ENCODE results near the gene MRPL57. TPM values are rescaled to one million over a fixed set of nuclear protein-coding genes. Genes with fewer than 3 reads are reported as not detected.

Gene MRPL57
- total RNA-seq, 1 experiment from 2014 or later: 26.3 TPM

GRCh38 chr13:21130116-21130515, 46.3 kb upstream of the MRPL57 start:
- intact Hi-C loops (cut with micrococcal nuclease): no loop called here
- TF ChIP-seq ATF3 (IDR thresholded peaks at IDR 0.05) (no peak), JUND (IDR thresholded peaks at IDR 0.05) (no peak), ELF1 (IDR thresholded peaks at IDR 0.05; ENCODE audit: borderline replicate concordance, low read depth) (no peak), CTCF (IDR thresholded peaks at IDR 0.05 in 2 of 3, conservative IDR thresholded peaks at IDR 0.05 in 1 of 3; ENCODE audit: borderline replicate concordance in 1 of 3, insufficient read depth in 1 of 3, low read depth in 2 of 3, low read length in 2 of 3) (no peak), YY1 (IDR thresholded peaks at IDR 0.05; ENCODE audit: extremely low read depth, insufficient replicate concordance, low read depth, low read length) (no peak), SP1 (IDR thresholded peaks at IDR 0.05; ENCODE audit: low read depth) (no peak), CBX3 (IDR thresholded peaks at IDR 0.05; ENCODE audit: low read depth) (no peak), MAX (IDR thresholded peaks at IDR 0.05) (no peak), RAD21 (IDR thresholded peaks at IDR 0.05; ENCODE audit: low read depth) (no peak), ZBTB33 (IDR thresholded peaks at IDR 0.05; ENCODE audit: extremely low read depth, insufficient replicate concordance, low read length) (no peak), SRF (IDR thresholded peaks at IDR 0.05; ENCODE audit: low read depth) (no peak), ZNF274 (IDR thresholded peaks at IDR 0.05; ENCODE audit: low read depth, low read length) (no peak), EGR1 (IDR thresholded peaks at IDR 0.05; ENCODE audit: low read depth) (no peak), TCF7L2 (IDR thresholded peaks at IDR 0.05; ENCODE audit: borderline replicate concordance, extremely low read depth, insufficient read depth, insufficient read length) (no peak), EZH2 (IDR thresholded peaks at IDR 0.05) (no peak), POLR2A (IDR thresholded peaks at IDR 0.05; ENCODE audit: borderline replicate concordance, extremely low read depth, insufficient read depth, insufficient read length) (no peak), ZFX (IDR thresholded peaks at IDR 0.05) (no peak), CEBPB (IDR thresholded peaks at IDR 0.05; ENCODE audit: low read depth) (no peak)
- Histone ChIP-seq H3K4me2 (ENCODE audit: low read length) (no peak overlapping the region), H3K27ac (ENCODE audit: low read depth, low read length) (no peak overlapping the region), H3K9ac (ENCODE audit: low read length) (no peak overlapping the region), H3K36me3 (ENCODE audit: control insufficient read depth in 1 of 2, insufficient read depth in 2 of 2, low read length in 2 of 2) (no peaks in the 10 kb centered on the region), H4K20me1 (ENCODE audit: insufficient read depth) (no peaks in the 10 kb centered on the region), H3K4me1 (ENCODE audit: control insufficient read depth in 1 of 2, insufficient read depth in 2 of 2, low read length in 2 of 2) (no peaks in the 10 kb centered on the region), H3K27me3 (ENCODE audit: insufficient read depth, low read length) (no peaks in the 10 kb centered on the region), H3K4me3 (replicated peaks in 1 of 2; ENCODE audit: low read depth in 1 of 2, low read length in 2 of 2) (no peak overlapping the region), H3K79me2 (ENCODE audit: insufficient read depth, low read length) (no peaks in the 10 kb centered on the region), H3K9me3 (ENCODE audit: control insufficient read depth in 1 of 2, insufficient read depth in 1 of 2, low read depth in 1 of 2, low read length in 2 of 2) (no peaks in the 10 kb centered on the region), H2AFZ (ENCODE audit: low read depth, low read length, poor library complexity, severe bottlenecking) (no peak overlapping the region), H3K9me2 (ENCODE audit: insufficient read depth) (no peaks in the 10 kb centered on the region)
- ATAC-seq: no peak
- RAD21 ChIA-PET (ENCODE audit: low non-redundant PET in 1 of 2, low total read pairs in 2 of 2, uncharacterized antibody in 2 of 2, unreplicated experiment in 2 of 2): no interaction called here
- DNase-seq (ENCODE audit: low read depth, low spot score): no peak
- BruUV-seq (replicated peaks): no TSS peak
- CTCF ChIA-PET: no interaction called here
- POLR2A ChIA-PET: no interaction called here
